HG02943 (cell line): ENCODE data around the gene MED22.
"Not testable (repeated sequence)": the region's sequence is repeated elsewhere in the genome, so short reads cannot be mapped to it uniquely, and the experiment has no call there.

Experiments used
- ATAC-seq: cut with Tn5 transposase; IDR thresholded peaks from one replicate; pipeline ENCODE4 v1.9.1; 2021; ENCODE audit warnings: mild to moderate bottlenecking, low read depth, moderate library complexity; ENCODE audit not compliant: unreplicated experiment

Gene MED22

GRCh38 chr9:133317551-133317950, 30.4 kb downstream of the MED22 start:
- ATAC-seq, result not testable (repeated sequence)

GRCh38 chr9:133315997-133316396, 31.9 kb downstream of the MED22 start:
- ATAC-seq, result no peak

- no peak for ATAC-seq
Measured at GRCh38 chr9:133309608-133310007, 38.3 kb downstream of the MED22 start.

GRCh38 chr9:133307301-133307700, 40.6 kb downstream of the MED22 start:
- ATAC-seq, result no peak

- ATAC-seq, result no peak
Measured at GRCh38 chr9:133306242-133307204, 41.4 kb downstream of the MED22 start.

GRCh38 chr9:133305731-133306130, 42.2 kb downstream of the MED22 start:
- ATAC-seq, result no peak

GRCh38 chr9:133304477-133305377, 43.2 kb downstream of the MED22 start:
- ATAC-seq, result no peak

- ATAC-seq, result no peak
Measured at GRCh38 chr9:133304158-133304470, 43.8 kb downstream of the MED22 start.

GRCh38 chr9:133303266-133304157, 44.4 kb downstream of the MED22 start:
- no peak for ATAC-seq

- no peak for ATAC-seq
Measured at GRCh38 chr9:133301253-133302230, 46.4 kb downstream of the MED22 start.

- ATAC-seq, result not testable (repeated sequence)
Measured at GRCh38 chr9:133299996-133300395, 47.9 kb downstream of the MED22 start.

GRCh38 chr9:133294257-133294656, 53.7 kb downstream of the MED22 start:
- ATAC-seq, result no peak

GRCh38 chr9:133290751-133291302, 57.1 kb downstream of the MED22 start:
- ATAC-seq, result no peak
